GM19240 (cell line): ENCODE measurements around the gene SSTR4.

Source experiments
- DNase-seq: peaks from one replicate; pipeline ENCODE4 v3.0.0; 2011; ENCODE audit warnings: low spot score; ENCODE audit not compliant: insufficient read length

SSTR4 gene

DNA sequence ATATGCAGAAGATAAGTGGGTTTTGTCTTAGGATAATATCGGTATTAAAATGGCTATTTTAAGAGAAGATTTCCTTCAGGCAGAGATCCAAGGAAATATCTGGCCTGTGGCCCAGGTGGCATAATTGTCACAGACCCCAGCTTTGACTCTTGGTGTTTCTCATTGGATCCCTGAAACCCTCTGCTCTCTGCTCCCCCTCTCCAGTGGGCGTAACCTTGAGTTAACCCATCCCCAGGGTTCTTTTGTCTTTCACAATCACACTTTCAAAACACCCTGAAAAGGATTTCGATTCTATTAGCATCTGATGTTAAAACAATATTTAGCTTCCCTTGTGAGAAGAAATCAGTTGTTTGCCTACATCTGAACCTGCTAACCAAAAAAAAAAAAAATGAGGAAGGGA, 7.2 kb downstream of the SSTR4 start:
- no peak for DNase-seq

DNA sequence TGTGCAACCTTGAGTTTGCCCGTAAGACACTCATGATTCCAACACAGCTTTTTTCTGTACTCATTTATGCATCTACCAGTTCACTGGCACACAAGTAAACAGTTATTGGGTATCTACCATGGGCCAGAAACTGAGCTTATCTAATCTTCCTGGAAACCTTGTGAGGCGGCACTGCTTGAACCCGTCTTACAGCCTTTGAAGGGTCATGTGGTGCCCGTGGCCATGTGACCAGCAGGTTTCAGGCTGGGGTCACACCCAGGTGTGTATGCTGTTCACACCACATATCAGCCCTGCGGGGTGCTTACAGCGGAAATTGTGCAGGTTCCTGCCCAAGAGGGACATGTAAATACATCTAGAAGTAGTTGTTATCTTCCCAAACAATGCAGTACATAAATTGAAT, 8.3 kb downstream of the SSTR4 start:
- no peak for DNase-seq

DNA sequence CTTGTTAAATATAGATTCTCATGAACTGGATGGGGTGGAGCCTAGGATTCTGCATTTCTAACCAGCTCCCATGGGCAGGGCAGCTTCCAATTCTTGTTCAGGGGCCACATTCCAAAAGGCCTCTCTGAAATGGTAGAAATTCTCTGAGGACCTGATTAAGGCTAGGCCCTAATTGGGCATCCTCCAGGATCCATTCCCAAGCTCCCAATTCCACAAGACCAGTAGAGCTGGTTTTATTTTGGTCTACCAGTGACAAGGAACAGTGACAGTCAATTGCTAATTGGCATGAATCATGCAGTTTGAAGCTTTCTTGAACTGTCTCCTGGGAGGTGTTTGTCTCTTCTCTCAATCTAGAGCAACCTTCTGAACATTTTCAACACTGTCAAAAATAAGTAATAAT, 11.3 kb downstream of the SSTR4 start:
- no peak for DNase-seq

DNA sequence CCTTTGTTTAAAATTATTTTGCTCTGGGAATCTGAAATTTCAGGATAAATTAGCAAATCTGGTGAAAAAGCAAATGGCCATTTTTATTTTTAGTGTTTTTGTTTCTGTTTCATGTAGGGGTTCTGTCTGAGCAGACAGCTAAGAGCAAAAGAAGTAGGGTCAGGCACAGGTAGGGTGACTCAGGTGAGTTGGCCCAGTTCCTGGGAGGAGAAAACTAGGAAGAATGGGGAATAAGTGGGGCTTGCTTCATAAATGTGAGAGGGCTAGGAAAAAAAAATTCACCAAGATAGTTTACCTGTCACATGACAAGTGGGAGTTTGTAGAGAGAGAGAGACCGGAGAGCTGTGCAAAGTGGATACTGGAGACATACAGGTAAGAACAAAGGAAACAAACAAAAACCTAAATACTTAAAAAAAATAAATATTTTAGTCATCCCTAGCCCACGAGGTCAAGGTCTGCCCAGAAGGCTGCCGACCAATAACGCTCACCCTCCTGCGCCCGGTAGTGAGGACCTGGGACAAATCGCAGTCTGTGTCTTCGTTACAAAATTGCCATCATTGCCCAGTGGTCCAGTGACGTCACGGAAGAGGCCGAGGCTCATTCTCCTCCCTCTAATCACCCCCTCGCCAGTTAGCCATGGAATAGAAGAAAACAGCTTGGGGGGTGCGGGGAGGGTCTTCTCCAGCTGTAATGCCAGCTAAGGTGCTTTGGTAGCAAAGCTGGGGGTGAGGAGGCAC, 12.1 kb downstream of the SSTR4 start:
- DNase-seq, result no peak

DNA sequence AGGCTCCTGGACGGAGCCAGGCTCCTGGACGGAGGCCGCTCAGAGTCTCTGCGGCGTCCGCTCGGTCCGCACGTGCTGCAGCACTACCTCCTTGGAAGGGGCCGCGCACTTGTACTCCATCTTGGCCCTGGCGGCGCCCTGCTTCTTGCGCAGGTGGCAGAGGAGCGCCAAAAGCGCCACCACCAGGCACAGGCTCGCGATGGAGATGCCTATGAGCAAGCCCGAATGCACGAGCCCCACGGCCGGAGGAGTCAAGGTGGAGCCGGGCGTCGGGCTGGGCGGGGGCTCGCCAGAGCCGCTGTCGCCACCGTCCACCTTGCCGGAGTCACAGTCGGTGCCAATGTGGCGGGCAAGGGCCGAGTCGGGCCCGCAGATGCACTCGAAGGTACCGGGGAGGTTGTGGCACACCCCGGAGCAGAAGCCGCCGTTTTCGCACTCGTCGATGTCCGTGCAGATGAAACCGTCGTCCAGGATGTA, 12.7 kb downstream of the SSTR4 start:
- DNase-seq, result no peak

DNA sequence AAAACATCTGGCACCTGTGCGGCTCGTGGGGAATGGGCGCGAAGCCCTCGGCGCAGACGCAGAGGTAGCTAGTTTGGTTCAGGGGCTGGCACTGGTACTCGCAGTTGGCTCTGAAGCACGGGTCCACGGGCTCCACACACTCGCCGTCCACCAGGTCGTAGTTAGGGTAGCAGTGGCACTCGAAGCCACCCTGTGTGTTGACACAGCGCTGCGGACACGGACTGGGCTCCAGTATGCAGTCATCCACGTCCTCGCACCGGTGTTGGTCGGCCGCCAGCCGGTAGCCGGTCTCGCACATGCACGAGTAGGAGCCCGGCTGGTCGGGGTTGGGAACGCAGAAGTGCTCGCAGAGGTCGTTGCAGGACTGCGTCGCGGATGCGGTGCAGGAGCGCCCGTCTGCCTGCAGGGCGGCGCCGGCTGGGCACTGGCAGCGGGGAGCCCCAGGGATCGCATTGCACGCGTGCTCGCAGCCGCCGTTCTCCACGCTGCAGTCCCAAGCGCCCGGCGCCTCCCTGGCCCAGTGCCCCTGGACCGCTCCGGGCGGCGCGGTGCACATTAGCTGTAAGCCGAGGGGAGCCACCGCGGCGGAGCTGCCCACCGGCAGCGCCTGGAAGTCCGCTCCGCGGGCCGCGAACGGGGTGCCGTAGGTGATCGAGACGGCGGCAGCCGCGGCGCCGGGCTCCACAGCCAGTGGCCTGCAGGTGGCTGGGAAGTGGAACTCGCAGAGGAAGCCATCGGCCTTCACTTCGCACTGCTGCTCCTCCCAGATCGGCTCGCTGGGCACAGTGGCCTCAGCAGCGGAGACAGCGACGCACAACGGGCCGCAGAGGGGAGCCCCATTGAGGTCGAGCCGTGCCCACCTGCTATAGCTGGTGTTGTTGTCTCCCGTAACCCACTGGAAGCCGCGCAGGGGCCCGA, 13.4 kb downstream of the SSTR4 start:
- no peak for DNase-seq

DNA sequence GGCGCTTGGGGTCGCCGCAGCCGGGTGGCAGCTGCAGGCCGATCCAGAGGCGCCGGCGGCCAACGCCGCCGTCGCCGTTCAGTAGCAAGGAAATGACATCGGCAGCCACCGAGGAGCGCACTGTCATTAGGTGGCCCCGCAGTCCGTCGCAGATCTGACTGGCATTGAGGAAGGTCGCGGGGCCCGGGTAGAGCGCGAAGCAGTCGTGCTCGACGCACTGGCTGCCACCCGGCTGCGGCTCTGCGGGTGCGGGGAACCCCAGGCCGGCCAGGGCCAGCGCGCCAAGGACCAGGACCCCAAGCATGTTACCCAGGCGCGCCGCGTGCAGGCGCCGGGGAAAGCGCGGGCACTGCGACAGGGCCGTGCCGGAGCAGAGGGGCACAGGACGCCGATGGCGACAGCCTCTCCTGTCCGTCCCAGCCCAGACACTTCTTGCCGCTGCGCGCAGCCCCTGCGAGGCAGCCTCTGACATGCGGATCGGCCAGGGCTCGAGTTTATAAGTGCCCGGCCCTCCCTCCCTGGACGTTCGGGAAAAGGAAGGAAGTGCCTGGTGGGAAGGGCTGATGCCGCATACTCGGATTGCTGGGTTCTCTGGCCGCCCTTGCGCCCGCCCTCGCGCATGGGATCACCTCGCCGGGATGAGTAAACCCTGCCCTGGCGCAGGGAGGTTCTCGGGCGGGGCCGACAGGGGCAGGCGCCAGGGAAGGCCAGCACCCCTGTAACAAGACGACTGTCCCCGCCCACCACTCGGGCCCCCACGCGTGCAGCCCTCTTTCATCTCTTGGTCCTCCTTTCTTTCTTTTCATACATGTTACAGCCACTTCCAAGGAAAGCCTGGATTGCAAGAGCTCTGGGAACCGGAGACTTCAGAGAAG, 14.3 kb downstream of the SSTR4 start, which contains the start of gene THBD:
TSS of gene THBD (minus strand) at position 472 of the 875 bp plus-strand sequence. CDS start at position 304, 168 bp downstream.
- no peak for DNase-seq

DNA sequence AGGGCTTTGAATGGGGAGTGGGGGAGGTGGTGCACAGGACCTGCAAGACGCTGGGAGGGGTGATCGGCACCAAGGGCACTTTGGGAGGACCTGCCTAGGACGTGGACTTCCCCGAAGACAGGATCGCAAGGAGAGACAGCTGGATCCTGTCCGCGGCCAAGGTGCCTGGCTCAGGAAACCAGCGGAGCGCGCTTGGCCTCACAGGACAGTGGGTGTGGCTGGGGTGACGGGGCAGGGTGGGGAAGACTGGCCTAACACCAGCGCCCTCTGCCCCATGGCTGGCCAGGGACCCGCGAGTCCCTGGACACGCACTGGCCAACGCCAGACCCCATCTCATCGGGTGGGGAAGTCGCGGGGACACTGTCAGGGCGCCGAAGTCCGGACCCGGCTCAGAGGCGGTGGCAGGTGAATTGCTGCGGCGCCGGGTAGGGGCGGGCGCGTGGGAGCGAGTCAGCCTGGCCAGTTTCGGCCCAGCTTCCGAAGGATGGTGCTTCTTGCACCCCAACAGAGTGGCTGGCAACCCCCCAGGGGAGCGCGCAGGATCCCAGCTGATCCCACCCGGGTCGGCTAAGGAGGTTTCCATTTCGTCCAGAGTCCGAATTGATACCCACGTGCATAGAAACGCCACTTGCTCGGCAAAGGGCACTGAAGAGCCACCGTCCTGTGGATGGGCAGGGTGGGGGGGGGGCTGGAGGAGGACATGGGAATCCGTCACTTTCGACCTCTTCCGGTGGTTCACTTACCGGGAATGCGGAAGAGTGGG, 15.1 kb downstream of the SSTR4 start:
- DNase-seq, result no peak

DNA sequence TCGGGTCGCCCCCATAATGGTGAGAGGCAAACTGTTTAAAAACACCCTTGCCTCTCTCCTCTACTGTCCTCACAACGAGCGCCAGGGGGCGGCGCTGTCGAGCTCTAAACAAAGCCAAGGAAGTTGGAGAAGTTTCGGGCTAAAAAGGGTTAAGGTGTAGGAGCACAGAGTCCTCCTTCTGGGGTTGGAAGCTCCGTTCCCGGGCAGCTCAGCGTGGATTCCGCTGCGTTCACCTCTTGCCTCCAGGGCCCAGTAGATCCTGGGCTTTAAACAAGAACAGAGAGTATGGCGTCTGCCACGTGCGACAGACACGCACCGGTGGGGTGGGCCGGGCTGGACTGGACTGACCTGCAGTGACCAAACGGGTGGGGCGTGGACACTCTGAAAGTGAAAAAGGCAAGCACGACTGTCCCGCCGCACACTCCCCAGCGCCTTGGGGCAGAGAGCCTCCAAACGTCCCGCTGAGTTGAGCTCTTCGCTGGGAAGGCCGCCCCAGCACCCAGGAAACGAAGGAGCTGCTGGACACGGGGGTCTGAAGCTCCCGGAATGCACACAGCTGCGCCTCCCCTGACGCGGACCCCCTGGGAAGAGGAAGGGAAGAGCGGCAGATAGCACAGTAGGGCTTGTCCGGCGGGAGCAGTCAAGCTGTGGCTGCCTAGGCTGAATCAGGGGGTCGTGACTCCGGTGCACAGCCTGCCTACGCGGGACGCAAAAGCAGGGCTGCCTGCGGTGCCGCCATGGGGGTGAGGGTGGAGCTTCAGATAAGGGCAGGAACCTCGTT, 15.9 kb downstream of the SSTR4 start:
- no peak for DNase-seq

DNA sequence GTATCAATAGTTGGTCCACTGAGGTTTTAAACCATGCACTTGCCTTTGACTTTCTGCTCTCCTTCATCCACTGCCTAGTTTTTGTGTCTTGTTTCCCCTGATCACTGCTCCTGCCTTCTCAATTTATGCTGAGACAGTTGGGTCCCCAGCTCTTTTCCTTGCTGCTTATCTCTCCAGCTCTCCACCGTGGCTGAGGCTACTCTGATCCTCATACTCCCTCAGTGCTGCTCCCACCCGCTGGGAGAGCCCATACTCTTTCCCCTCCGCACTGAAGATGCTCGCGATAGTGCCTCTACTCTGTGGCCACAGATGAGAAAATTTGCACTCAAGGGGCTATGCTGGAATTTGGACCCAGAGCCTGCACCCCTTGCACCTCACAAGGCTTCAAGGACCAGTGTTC, 17.8 kb downstream of the SSTR4 start:
- no peak for DNase-seq

DNA sequence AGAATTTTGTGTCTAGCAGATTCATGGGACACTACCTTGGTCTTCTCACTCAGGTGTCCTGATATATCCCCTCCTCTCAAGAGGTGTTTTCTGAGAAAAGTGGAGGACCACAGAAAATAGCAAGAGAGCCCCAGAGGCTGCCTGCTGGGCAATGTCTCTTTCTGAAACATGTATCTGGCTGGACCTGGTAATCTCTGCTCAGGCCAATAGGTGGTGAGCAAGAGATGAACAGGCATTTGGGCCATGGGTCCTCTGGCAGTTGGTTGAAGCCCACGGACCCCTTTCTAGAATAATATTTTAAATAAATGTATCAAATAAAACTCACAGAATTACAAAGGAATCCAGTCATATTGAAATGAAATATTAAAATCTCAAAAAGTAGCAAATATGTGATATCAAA, 23.1 kb downstream of the SSTR4 start:
- DNase-seq, result no peak

DNA sequence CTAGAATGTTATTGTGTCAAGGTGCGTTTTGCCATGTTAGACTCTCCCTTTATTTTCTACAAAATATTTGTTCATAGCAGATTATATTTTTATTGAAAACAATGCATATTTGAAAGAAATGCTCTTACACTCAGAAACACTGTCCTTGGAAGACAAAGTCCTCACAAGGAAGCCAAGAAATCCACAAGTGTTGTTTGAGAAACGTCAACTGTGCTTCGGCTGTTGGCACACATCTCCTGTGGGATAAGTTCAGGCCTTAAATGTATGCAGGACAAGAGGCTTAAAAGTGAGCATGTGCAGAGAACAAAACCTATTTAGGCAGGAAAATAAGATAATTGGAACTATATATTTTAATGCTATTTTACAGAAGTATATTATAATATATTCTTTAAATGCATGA, 23.9 kb downstream of the SSTR4 start:
- no peak for DNase-seq

DNA sequence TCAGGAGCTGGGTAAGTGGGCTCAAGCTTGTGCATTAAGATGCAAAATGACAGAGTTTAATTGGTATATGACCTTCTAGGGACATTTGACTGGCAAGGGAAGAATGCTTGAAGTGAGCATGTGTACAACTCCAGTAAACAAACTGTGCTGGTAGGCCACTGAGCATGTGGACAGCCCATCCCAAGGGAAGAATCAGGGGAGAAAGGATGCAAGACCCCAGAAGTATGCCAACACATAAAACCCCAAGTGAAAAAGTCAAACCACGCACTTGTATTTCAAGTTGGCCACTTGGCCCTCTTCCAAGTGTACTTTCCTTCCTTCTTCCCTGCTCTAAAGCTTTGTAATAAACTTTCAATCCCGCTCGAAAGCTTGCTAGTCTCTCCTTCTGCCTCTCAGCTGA, 24.7 kb downstream of the SSTR4 start:
- no peak for DNase-seq

DNA sequence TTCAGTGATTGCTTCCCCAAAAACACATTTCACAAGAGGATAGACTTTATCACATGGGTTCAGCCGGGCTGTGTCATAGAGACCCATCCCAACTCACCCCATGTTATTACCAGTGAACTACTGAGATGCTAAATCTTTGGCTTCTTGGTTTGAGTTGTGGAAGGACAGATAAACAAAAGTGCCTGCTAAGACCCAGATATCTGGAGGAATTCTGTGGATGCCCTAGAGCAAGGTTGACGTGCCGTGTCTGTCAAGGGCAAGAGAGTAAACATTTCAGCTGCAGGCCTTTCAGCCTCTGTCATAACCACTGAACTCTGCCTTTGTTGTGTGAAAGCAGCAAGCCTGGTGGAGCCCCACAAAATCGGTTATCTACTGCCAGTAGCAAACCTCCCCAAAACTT, 25.5 kb downstream of the SSTR4 start:
- DNase-seq, result no peak

DNA sequence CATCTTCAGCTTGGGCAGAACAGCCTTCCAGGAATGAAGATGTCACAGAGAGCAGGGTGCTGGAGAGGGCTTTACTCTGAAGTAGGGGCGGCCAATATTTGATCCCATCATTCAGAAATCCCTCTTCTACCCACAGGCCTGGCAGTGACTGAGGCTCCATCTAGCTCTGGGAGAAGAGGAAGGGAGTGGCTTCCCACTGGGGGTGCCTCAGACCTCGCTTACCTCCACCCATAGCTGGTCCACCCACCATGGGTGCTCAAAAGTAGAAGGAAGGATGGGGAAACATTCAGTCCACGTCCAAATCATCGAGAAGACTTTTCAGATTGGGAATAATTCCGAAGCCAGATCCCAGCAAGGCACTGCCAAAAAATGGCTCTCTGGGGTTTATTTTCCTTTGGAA, 26.1 kb downstream of the SSTR4 start:
- no peak for DNase-seq

DNA sequence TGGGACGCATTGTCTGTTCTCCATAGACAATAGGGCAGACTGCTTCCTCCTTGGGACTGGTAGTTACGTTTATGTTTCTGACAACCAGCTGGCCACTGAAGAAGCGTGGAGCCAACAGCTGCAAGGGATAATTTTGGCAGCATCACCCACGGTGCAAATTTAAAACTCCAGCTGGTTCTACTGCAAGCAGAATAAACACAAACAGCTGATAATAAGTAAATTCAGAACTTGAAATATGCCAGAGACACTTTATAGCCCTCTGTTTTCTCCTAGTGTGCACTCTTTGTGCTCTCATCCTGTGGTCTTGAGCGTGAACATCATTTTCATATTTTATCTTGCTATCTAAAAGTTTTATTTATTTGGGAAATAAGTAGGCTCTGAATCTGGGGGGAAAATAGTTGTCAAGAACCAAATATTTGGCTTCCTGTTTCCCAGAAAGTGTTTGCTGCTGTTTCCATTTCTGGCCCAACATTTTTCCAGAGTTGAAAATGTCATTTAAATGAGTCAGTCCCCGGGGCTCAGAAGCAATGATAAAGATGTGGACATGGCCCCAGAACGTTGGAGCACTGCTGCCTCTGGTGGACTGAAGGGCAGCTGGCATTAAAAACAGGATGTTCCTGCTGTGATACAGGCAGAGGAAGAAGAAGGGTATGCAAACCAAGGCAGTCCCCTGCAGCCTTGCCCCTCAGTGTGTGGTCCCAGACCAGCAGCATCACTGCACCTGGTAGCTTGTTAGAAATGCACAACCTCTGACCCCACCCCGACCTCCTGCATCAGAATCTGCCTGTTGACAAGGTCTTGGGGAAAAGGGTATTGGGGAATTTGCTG, 26.8 kb downstream of the SSTR4 start:
- DNase-seq, result no peak

DNA sequence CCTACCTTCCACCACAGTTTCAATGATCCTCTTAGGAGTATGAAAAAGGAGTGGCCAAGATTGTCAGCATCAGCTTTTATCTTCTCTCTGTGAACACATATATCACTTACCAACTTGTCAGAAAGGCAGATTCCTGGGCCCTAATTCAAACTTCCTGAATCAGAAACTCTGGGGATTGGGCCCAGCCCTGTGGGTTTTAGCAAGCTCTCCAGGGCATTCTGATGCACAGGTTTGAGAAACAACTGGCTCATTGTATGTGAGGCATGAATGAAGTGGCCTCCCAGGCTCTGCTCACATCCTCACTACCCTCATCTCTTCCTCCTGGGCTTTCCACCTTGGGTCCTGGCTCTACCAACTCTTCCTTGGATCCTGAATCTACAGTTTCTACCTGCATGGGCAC, 27.5 kb downstream of the SSTR4 start:
- no peak for DNase-seq

DNA sequence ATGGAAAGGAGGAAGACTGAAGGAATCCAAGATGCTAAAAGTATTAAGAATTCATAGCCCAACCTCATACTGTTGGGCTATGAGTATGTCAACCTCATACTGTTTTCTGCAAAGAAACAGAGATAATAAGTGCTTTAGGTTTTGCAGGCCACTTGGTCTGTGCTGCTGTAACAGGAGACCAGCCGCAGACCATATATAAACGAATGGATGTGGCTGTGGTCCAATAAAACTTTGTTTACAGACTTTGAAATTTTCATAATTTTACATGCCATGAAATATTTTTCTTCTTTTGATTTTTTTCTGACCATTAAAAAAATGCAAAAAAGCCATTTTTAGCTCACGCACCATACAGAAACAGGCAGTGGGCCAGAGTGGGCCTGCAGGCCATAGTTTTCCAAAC, 28.1 kb downstream of the SSTR4 start:
- DNase-seq, result no peak

DNA sequence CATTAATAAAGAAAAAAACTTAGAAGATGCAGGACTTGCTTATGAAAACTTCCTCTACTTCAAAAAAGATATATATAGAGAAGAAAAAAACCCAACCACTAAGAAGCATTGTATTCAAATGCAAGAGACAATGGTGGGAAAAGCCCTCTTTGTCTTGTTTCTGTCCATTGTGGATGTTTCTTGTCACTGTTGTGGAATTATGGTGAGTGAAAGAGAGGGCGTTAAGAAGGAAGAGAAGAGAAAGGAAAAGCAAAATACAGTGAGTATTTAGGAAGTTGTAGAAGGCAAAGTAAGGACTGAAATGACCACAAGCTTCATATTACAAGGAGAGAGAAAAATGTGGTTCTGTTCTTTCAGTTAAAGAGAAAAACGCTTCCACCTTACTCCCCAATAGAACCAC, 28.5 kb downstream of the SSTR4 start:
- no peak for DNase-seq
